HG02885 (cell line): Measurements from ENCODE around the gene BOD1L1.

Source experiments
- ATAC-seq: cut with Tn5 transposase; IDR thresholded peaks from one replicate; pipeline ENCODE4 v1.9.1; 2021; ENCODE audit warnings: mild to moderate bottlenecking; ENCODE audit not compliant: unreplicated experiment, poor library complexity

Gene BOD1L1

GRCh38 chr4:13541176-13541604 is 86.3 kb downstream of the BOD1L1 start:
- ATAC-seq: no peak

DNA sequence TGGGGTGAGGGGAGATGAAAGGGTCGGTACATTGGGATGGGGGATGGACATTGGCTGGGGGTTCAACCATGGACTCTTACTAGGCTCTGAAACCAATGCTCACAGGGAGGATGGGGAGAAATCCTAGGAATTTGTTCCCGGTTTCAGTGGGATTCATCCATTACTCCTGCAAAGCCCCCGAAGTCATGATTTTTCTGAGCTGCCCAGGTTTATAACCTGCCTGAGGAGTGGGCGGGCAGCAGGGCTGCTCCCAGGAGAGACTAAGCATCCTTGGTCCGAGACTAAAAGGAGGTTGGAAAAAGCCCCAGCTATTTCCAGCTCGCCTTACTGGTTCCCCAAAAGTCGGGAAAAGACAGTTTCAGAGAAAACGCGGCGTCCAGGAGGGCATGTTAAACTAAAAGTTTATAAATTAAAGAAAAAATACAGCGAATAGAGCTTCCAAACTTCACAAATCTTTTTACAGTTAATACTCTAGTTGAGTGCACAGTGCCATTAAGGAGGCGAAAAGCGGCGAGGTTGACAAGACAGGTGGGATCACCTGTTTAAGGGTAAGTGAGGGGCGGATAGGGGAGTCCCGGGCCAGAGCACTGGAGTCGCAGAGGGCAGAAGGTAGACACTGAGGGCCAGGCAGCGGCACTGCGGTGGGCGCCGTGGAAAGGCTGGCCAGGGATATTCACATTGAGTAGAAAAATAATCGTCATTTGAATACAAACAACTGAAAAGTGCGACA is 86.9 kb downstream of the BOD1L1 start:
- no peak for ATAC-seq

- no peak for ATAC-seq
Observed at GRCh38 chr4:13539619-13540445, 87.7 kb downstream of the BOD1L1 start.

- no peak for ATAC-seq
Observed at GRCh38 chr4:13539047-13539618, 88.4 kb downstream of the BOD1L1 start.

GRCh38 chr4:13538427-13538973 is 89.0 kb downstream of the BOD1L1 start:
- ATAC-seq: no peak

DNA sequence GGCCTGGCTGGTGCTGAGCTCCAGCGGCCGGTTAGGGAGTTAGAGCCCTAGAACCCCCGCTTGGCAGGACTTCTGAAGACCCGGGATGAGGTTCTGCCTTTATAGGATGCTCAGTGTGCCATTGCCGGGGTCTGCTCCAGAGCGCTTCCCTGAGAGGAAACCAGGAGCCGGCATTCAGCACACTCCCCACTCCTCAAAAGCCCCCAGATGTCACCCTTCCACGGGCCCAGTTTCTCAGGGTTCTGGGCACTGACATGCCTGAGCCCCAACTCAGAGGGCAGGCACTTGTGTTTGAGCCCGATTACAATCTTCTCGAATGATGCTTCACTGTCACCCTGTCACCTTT is 89.7 kb downstream of the BOD1L1 start:
- no peak for ATAC-seq

GRCh38 chr4:13537011-13537831 is 90.3 kb downstream of the BOD1L1 start:
- no peak for ATAC-seq

- ATAC-seq: no peak
Observed at GRCh38 chr4:13536607-13537006, 90.9 kb downstream of the BOD1L1 start.

- ATAC-seq: no peak
Observed at GRCh38 chr4:13535708-13536361, 91.7 kb downstream of the BOD1L1 start.

GRCh38 chr4:13535118-13535517 is 92.4 kb downstream of the BOD1L1 start:
- ATAC-seq: no peak

- ATAC-seq: no peak
Observed at GRCh38 chr4:13534344-13535063, 93.0 kb downstream of the BOD1L1 start.

- ATAC-seq: no peak
Observed at GRCh38 chr4:13533670-13534343, 93.7 kb downstream of the BOD1L1 start.

DNA sequence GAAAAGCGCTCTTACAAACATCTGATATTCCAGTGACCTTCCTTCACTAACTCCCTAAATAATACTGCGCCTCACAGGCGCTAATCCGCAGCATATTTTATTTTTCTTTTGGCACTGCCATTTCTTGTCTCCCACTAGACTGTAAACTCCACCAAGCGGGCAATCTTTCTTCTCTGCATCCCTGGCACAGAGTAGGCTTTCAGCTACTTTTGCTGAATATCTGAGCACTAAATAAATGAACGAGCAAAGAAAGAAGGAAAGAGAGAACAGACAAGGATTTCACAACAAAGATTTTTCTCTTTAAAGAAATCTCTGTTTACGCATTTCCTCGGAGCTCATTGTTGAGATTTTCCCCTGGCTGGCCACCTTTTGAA is 95.9 kb downstream of the BOD1L1 start:
- no peak for ATAC-seq

- ATAC-seq: no peak
Observed at GRCh38 chr4:13530823-13531624, 96.5 kb downstream of the BOD1L1 start.

GRCh38 chr4:13529128-13529919 is 98.2 kb downstream of the BOD1L1 start:
- ATAC-seq: no peak

DNA sequence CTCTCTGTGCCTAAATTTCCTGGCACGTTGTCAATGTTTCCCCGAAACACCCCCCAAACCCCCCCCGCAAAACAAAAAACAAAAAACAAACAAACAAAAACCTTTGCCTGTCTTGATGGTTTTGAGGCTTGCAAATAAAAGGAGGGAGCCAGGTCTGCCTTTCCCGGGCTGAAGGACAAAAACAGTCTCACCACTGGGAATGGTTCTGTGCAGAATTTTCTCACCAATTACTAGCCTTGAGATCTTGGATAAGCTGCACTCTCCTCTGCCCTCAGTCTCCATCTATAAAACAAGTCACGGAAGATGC is 98.8 kb downstream of the BOD1L1 start:
- no peak for ATAC-seq
